ENCODE measurements around the gene SYT6. TPM values are rescaled to one million over a fixed set of nuclear protein-coding genes. Genes with fewer than 3 reads are reported as not detected.

The SYT6 gene
- total RNA-seq, 1 experiment from 2014 or later = 66.0 TPM

GRCh38 chr1:114089502-114090138, 64.0 kb downstream of the SYT6 start:
- Histone ChIP-seq H3K4me1 (ENCODE audit: insufficient read depth, low read length, poor library complexity, severe bottlenecking) (peaks cover 12% of the 10 kb centered on the region), H3K4me3 (ENCODE audit: low read depth, low read length, poor library complexity, severe bottlenecking) (no peak overlapping the region), H3K36me3 (ENCODE audit: insufficient read depth, low read length, poor library complexity, severe bottlenecking) (peaks cover 58% of the 10 kb centered on the region), H3K9me3 (ENCODE audit: low read depth, low read length, poor library complexity, severe bottlenecking) (peaks cover 5% of the 10 kb centered on the region), H3K27me3 (replicated peaks; ENCODE audit: insufficient read depth, low read depth, low read length, poor library complexity) (no peaks in the 10 kb centered on the region), H3K27ac (ENCODE audit: low read depth, low read length, poor library complexity, severe bottlenecking) (no peak overlapping the region)
- no peak for DNase-seq (ENCODE audit: low spot score)
- intact Hi-C loops (cut with micrococcal nuclease; ENCODE audit: unreplicated experiment) = no loop called here
- BruUV-seq (replicated peaks) = no TSS peak
- TF ChIP-seq EZH2 (IDR thresholded peaks at IDR 0.05; ENCODE audit: borderline replicate concordance, low read depth, low read length, poor library complexity, severe bottlenecking) (no peak), CTCF (conservative IDR thresholded peaks at IDR 0.05; ENCODE audit: low read depth, low read length) (no peak)
- ChIA-PET CTCF (no interaction called here), POLR2A (ENCODE audit: low non-redundant PET) (no interaction called here)

GRCh38 chr1:114088392-114089299, 65.0 kb downstream of the SYT6 start:
- Histone ChIP-seq H3K27me3 (replicated peaks; ENCODE audit: insufficient read depth, low read depth, low read length, poor library complexity) (no peaks in the 10 kb centered on the region), H3K27ac (ENCODE audit: low read depth, low read length, poor library complexity, severe bottlenecking) (no peak overlapping the region), H3K4me3 (ENCODE audit: low read depth, low read length, poor library complexity, severe bottlenecking) (no peak overlapping the region), H3K4me1 (ENCODE audit: insufficient read depth, low read length, poor library complexity, severe bottlenecking) (peaks cover 12% of the 10 kb centered on the region), H3K9me3 (ENCODE audit: low read depth, low read length, poor library complexity, severe bottlenecking) (peaks cover 5% of the 10 kb centered on the region), H3K36me3 (ENCODE audit: insufficient read depth, low read length, poor library complexity, severe bottlenecking) (peaks cover 49% of the 10 kb centered on the region)
- intact Hi-C loops (cut with micrococcal nuclease; ENCODE audit: unreplicated experiment) = no loop called here
- POLR2A ChIA-PET (ENCODE audit: low non-redundant PET) = no interaction called here
- no TSS peak for BruUV-seq (replicated peaks)
- TF ChIP-seq CTCF (conservative IDR thresholded peaks at IDR 0.05; ENCODE audit: low read depth, low read length) = no peak
- TF ChIP-seq EZH2 (IDR thresholded peaks at IDR 0.05; ENCODE audit: borderline replicate concordance, low read depth, low read length, poor library complexity, severe bottlenecking) = no peak
- DNase-seq (ENCODE audit: low spot score) = no peak
- CTCF ChIA-PET = no interaction called here

GRCh38 chr1:114087495-114087894, 66.2 kb downstream of the SYT6 start:
- no peak for DNase-seq (ENCODE audit: low spot score)
- H3K9me3 ChIP-seq (ENCODE audit: low read depth, low read length, poor library complexity, severe bottlenecking) = peaks cover 5% of the 10 kb centered on the region
- BruUV-seq (replicated peaks) = no TSS peak
- no peak overlapping the region for H3K27ac ChIP-seq (ENCODE audit: low read depth, low read length, poor library complexity, severe bottlenecking)
- H3K4me3 ChIP-seq (ENCODE audit: low read depth, low read length, poor library complexity, severe bottlenecking) = no peak overlapping the region
- H3K27me3 ChIP-seq (replicated peaks; ENCODE audit: insufficient read depth, low read depth, low read length, poor library complexity) = no peaks in the 10 kb centered on the region
- ChIA-PET POLR2A (ENCODE audit: low non-redundant PET) (no interaction called here), CTCF (no interaction called here)
- peaks cover 37% of the 10 kb centered on the region for H3K36me3 ChIP-seq (ENCODE audit: insufficient read depth, low read length, poor library complexity, severe bottlenecking)
- TF ChIP-seq EZH2 (IDR thresholded peaks at IDR 0.05; ENCODE audit: borderline replicate concordance, low read depth, low read length, poor library complexity, severe bottlenecking) (no peak), CTCF (conservative IDR thresholded peaks at IDR 0.05; ENCODE audit: low read depth, low read length) (no peak)
- peaks cover 10% of the 10 kb centered on the region for H3K4me1 ChIP-seq (ENCODE audit: insufficient read depth, low read length, poor library complexity, severe bottlenecking)
- intact Hi-C loops (cut with micrococcal nuclease; ENCODE audit: unreplicated experiment) = no loop called here
